Osteocyte (in vitro differentiated cells): ENCODE data around the gene CBLN1. TPM values are rescaled to one million over a fixed set of nuclear protein-coding genes. Genes with fewer than 3 reads are reported as not detected.

Experiments used
- DNase-seq: peaks from one replicate; pipeline ENCODE4 v3.0.0; 2021; ENCODE audit warnings: mixed read lengths; ENCODE audit not compliant: unreplicated experiment; ENCODE audit errors: extremely low spot score
- H3K27ac Mint-ChIP-seq: one replicate; pipeline ENCODE4 v1.8.0; 2021; ENCODE audit warnings: mild to moderate bottlenecking, mixed read lengths; ENCODE audit not compliant: unreplicated experiment
- H3K27me3 Mint-ChIP-seq: one replicate; pipeline ENCODE4 v1.8.0; 2021; ENCODE audit warnings: mixed read lengths; ENCODE audit not compliant: unreplicated experiment
- H3K36me3 Mint-ChIP-seq: one replicate; pipeline ENCODE4 v1.8.0; 2021; ENCODE audit warnings: mixed read lengths; ENCODE audit not compliant: unreplicated experiment
- H3K4me1 Mint-ChIP-seq: one replicate; pipeline ENCODE4 v1.8.0; 2021; ENCODE audit warnings: mixed read lengths; ENCODE audit not compliant: unreplicated experiment
- H3K4me3 Mint-ChIP-seq: one replicate; pipeline ENCODE4 v1.8.0; 2021; ENCODE audit warnings: mild to moderate bottlenecking, moderate library complexity, mixed read lengths; ENCODE audit not compliant: unreplicated experiment
- H3K9me3 Mint-ChIP-seq: one replicate; pipeline ENCODE4 v1.8.0; 2021; ENCODE audit warnings: mixed read lengths; ENCODE audit not compliant: unreplicated experiment
- CTCF ChIP-seq: fragments of 200-600 bp; sonication (generic); IDR thresholded peaks from 2 replicates; pipeline ENCODE4 v1.5.0; 2021; ENCODE audit warnings: antibody characterized with exemption, mild to moderate bottlenecking, moderate library complexity
- total RNA-seq: library from RNA; stranded (reverse); gene quantifications from 2 replicates; pipeline ENCODE4 v1.2.1, GENCODE V29; 2021

Gene CBLN1
- total RNA-seq, 1 donor from 2014 or later: not detected

GRCh38 chr16:49281843-49282642 lies 405 bp upstream of the CBLN1 start:
- peak; percentile 39 for TF ChIP-seq CTCF
- Mint-ChIP-seq H3K27ac (no peak overlapping the region), H3K4me3 (peak overlapping the region; percentile 62), H3K36me3 (no peaks in the 10 kb centered on the region), H3K9me3 (no peaks in the 10 kb centered on the region), H3K4me1 (peaks cover 8% of the 10 kb centered on the region), H3K27me3 (peaks cover 75% of the 10 kb centered on the region)
- no peak for DNase-seq

GRCh38 chr16:49280841-49281371 lies 732 bp downstream of the CBLN1 start:
- no peaks in the 10 kb centered on the region for H3K9me3 Mint-ChIP-seq
- no peak for DNase-seq
- peak overlapping the region; percentile 8 for H3K4me3 Mint-ChIP-seq
- no peaks in the 10 kb centered on the region for H3K36me3 Mint-ChIP-seq
- peaks cover 8% of the 10 kb centered on the region for H3K4me1 Mint-ChIP-seq
- H3K27ac Mint-ChIP-seq: no peak overlapping the region
- H3K27me3 Mint-ChIP-seq: peaks cover 80% of the 10 kb centered on the region
- TF ChIP-seq CTCF: no peak

GRCh38 chr16:49280105-49280741 lies 1.4 kb downstream of the CBLN1 start:
- Mint-ChIP-seq H3K36me3 (no peaks in the 10 kb centered on the region), H3K27me3 (peaks cover 80% of the 10 kb centered on the region), H3K27ac (no peak overlapping the region), H3K9me3 (no peaks in the 10 kb centered on the region), H3K4me3 (no peak overlapping the region), H3K4me1 (peaks cover 8% of the 10 kb centered on the region)
- TF ChIP-seq CTCF: no peak
- DNase-seq: no peak

GRCh38 chr16:49278944-49279725 lies 2.5 kb downstream of the CBLN1 start:
- no peak for TF ChIP-seq CTCF
- H3K4me3 Mint-ChIP-seq: no peak overlapping the region
- H3K4me1 Mint-ChIP-seq: peaks cover 8% of the 10 kb centered on the region
- no peak overlapping the region for H3K27ac Mint-ChIP-seq
- H3K27me3 Mint-ChIP-seq: peaks cover 78% of the 10 kb centered on the region
- DNase-seq: no peak
- H3K36me3 Mint-ChIP-seq: no peaks in the 10 kb centered on the region
- H3K9me3 Mint-ChIP-seq: no peaks in the 10 kb centered on the region

- Mint-ChIP-seq H3K27me3 (peaks cover 77% of the 10 kb centered on the region), H3K27ac (no peak overlapping the region), H3K9me3 (no peaks in the 10 kb centered on the region), H3K36me3 (no peaks in the 10 kb centered on the region), H3K4me3 (no peak overlapping the region), H3K4me1 (peaks cover 8% of the 10 kb centered on the region)
- DNase-seq: no peak
- no peak for TF ChIP-seq CTCF
Observed at GRCh38 chr16:49278567-49278827, 3.1 kb downstream of the CBLN1 start.
